ENCODE data around the gene ANKRD26. TPM values are rescaled to one million over a fixed set of nuclear protein-coding genes. Genes with fewer than 3 reads are reported as not detected.

ANKRD26 gene
- total RNA-seq, 1 donor from 2014 or later = 24.1 TPM

GRCh38 chr10:27022048-27022447 lies 78.2 kb downstream of the ANKRD26 start:
- DNase-seq (ENCODE audit: low spot score in 2 of 2) = no peak
- no peak for FAIRE-seq

DNA sequence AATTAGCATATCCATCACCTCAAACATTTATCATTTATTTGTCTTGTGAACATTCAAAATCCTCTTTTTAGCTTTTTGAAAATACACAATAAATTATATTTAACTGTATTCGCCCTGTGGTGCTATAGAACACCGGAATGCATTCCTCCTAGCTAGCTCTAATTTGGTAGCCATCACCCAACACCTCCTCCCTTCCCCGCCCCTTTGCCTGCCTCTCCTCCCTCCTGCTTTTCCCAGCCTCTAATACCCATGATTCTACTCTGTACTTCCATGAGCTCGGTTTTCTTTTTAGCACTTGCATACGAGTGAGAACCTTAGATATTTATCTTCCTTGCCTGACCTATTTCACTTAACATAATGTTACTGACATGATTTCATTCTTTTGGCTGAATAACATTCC lies 80.1 kb downstream of the ANKRD26 start:
- no peak for FAIRE-seq
- DNase-seq (ENCODE audit: low spot score in 2 of 2) = no peak

DNA sequence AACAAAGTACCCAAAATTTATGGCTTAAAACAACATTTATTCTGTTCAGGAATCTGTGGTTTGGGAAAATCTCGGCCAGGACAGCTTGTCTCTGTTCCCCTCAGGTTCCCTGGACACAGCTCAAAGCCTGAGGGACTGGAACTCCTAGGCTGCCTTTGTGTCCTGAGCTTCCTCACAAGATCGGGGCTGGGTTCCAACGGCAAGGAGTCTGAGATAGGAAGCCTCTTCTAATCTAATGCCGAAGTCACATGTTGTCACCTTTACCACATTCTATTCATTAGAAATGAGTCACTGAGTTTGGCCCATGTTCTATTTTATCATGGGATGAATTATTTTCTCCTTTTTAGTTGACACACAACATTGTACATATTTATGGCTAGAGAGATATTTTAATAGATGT lies 80.5 kb downstream of the ANKRD26 start:
- DNase-seq (ENCODE audit: low spot score in 2 of 2) (no peak), FAIRE-seq (no peak)

DNA sequence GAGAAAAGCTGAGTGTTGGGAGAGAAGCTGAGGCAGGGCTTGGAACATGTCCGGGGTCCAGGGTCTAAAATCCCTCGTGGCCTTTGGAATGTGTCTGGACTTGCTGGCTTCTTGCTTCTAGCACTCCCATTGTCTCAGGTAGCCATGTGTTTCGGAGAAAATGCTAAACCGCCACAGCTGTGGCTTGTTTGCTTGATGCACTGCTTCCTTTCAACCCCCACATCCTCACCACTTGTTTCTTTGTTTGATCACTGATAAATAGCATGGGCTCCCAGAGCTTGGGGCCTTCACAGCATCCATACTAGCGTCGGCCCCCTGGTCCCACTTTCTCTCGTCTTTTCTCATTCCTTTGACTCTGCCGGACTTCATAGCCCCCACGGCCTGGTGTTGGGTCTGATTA lies 102.7 kb downstream of the ANKRD26 start:
- no peak for DNase-seq (ENCODE audit: low spot score in 2 of 2)
- FAIRE-seq = no peak

DNA sequence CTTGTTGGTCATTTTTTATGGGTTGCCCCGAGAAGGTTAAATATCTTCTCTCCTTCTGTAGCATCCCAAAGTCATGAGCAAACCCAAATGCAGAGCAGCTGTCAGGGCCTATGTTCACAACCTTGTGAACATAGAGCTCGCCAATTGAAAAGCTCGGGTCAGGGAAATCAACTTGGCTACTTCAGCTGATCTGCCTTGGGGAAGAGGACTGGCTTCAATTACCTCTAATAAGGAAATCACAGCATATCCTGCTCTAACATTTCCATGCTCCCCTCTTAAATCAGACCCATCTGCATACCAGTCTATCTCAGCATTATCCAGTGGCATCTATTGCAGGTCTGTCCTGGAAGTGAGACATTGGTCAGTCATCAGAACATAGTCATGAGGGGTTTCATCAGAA lies 105.6 kb downstream of the ANKRD26 start:
- DNase-seq (ENCODE audit: low spot score in 2 of 2) = no peak
- no peak for FAIRE-seq

- DNase-seq (ENCODE audit: low spot score in 2 of 2) = no peak
- FAIRE-seq = no peak
These were observed 112.4 kb downstream of the ANKRD26 start for GRCh38 chr10:26987851-26988250.

DNA sequence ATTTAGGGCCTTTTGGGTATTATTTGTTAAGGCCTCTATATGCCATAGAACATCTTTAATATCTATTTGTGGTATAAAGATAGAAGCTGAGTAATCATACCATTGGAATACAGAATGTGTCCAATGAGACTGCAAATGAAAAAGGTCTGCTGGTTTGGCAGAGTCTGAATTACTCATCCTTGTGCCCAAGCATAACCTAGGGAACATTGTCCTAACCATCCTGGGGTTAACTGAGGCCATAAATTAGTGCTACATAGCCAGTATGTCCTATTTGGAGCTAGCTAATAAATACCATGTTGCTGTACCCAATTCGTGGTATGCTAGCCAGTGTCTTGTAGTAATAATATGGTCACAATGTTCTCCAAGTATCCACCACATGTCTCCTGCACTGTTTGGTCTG lies 117.1 kb downstream of the ANKRD26 start:
- no peak for FAIRE-seq
- DNase-seq (ENCODE audit: low spot score in 2 of 2) = no peak

DNA sequence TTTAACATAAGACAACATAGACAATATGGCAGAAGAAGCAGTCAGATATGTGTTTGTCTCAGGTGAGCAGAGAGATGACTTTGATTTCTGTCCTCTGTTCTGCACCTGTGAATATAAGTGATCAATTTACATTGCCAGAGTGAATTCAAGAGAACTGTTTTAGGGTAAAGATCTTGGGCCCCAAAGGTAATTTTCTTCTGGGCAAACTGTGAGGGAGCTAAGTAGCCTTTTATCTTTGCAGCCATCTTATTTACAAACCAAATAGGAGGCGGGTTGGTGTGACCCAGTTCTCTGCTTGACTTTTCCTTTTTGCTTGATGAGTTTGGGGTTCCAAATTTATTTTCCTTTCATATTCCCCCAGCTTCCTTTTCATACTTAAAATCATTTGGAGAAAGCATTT lies 118.2 kb downstream of the ANKRD26 start:
- FAIRE-seq (no peak), DNase-seq (ENCODE audit: low spot score in 2 of 2) (no peak)

GRCh38 chr10:26981232-26981824 lies 119.0 kb downstream of the ANKRD26 start:
- FAIRE-seq = no peak
- no peak for DNase-seq (ENCODE audit: low spot score in 2 of 2)

- DNase-seq (ENCODE audit: low spot score in 2 of 2) (no peak), FAIRE-seq (no peak)
These were observed 121.8 kb downstream of the ANKRD26 start for GRCh38 chr10:26978519-26978918.

- no peak for FAIRE-seq
- no peak for DNase-seq (ENCODE audit: low spot score in 2 of 2)
These were observed 122.7 kb downstream of the ANKRD26 start for GRCh38 chr10:26977635-26978034.

DNA sequence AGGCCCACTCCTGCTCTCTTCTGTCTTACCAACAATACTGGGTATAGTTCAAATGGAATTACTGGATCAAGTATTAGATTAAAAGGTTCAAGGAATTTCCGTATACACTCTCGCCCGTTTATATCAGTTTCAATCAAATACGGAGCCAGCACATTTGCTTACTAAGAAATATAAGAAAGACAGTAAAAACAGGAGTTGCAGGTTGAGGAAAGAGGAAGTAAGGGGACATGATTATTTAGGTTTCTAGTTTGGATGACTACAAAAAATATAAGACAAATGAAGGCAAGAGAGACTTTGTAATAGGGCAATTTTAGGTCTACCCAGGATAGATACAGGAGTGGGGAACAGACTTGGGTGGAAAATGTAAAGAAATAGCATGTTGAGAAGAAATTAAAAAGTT lies 129.6 kb downstream of the ANKRD26 start:
- no peak for FAIRE-seq
- no peak for DNase-seq (ENCODE audit: low spot score in 2 of 2)

GRCh38 chr10:26969145-26969926 lies 131.0 kb downstream of the ANKRD26 start:
- FAIRE-seq (no peak), DNase-seq (ENCODE audit: low spot score in 2 of 2) (no peak)

- FAIRE-seq = no peak
- no peak for DNase-seq (ENCODE audit: low spot score in 2 of 2)
These were observed 137.5 kb downstream of the ANKRD26 start for GRCh38 chr10:26962835-26963234.

GRCh38 chr10:26960308-26960707 lies 140.0 kb downstream of the ANKRD26 start:
- FAIRE-seq (no peak), DNase-seq (ENCODE audit: low spot score in 2 of 2) (no peak)

DNA sequence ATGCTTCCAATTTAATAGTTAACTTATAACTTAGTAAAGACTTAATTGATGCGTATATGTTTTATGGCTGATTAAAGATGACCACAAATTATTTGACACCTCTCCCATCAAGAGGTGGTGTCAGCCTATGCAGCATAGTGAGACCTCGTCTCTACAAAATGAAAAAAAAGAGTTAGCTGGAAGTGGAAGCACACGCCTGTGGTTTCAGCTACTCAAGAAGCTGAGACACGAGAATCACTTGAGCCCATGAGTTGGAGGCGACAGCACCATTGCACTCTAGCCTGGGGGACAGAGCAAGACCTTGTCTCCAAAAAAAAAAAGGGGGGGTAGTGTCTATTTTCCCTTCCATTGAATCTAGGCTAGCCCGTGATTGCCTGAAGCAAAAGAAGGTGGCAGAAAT lies 140.5 kb downstream of the ANKRD26 start:
- no peak for DNase-seq (ENCODE audit: low spot score in 2 of 2)
- no peak for FAIRE-seq

Small RNA genes lying within 50 kb of the gene (small RNA-seq; reads per million reads assigned to genes)
- gene RNU6-490P = not detected

Other genes with a start within 250 kb of the ANKRD26 start
- 64.4 TPM for gene ABI1, start 239.5 kb downstream of the ANKRD26 start, total RNA-seq
- gene YME1L1, start 53.9 kb upstream of the ANKRD26 start, total RNA-seq = 118 TPM
- gene MASTL, start 54.9 kb upstream of the ANKRD26 start, total RNA-seq = 14.3 TPM
- 49.7 TPM for gene ACBD5, start 140.3 kb upstream of the ANKRD26 start, total RNA-seq